Ectodermal cell (in vitro differentiated cells): ENCODE measurements around the gene LAMC3.

ENCODE experiments used
- H3K27ac ChIP-seq: 2 replicates; pipeline ENCODE4 v1.7.0; 2013; ENCODE audit warnings: mild to moderate bottlenecking, low read depth, low read length; ENCODE audit not compliant: insufficient read depth, poor library complexity, severe bottlenecking
- H3K27me3 ChIP-seq: 2 replicates; pipeline ENCODE4 v1.7.0; 2013; ENCODE audit warnings: mild to moderate bottlenecking, low read length; ENCODE audit not compliant: insufficient read depth, control insufficient read depth, poor library complexity, severe bottlenecking
- H3K36me3 ChIP-seq: one replicate; pipeline ENCODE4 v1.7.0; 2013; ENCODE audit warnings: low read length; ENCODE audit not compliant: control insufficient read depth, insufficient read depth
- H3K4me1 ChIP-seq: one replicate; pipeline ENCODE4 v1.7.0; 2013; ENCODE audit warnings: low read length; ENCODE audit not compliant: control insufficient read depth, insufficient read depth
- H3K4me3 ChIP-seq: 2 replicates; pipeline ENCODE4 v1.7.0; 2013; ENCODE audit warnings: low read depth, low read length, control low read depth; ENCODE audit not compliant: insufficient read depth
- H3K9me3 ChIP-seq: 2 replicates; pipeline ENCODE4 v1.7.0; 2013; ENCODE audit warnings: mild to moderate bottlenecking, low read length, moderate library complexity; ENCODE audit not compliant: control insufficient read depth
- WGBS, 2 experiments: methylation state at CpG; one replicate each; pipeline ENCODE4 v1.1.7; 2013; ENCODE audit warnings: missing lambda C conversion rate in 2 of 2; 5-methylcytosine and 5-hydroxymethylcytosine counted together

The LAMC3 gene

DNA sequence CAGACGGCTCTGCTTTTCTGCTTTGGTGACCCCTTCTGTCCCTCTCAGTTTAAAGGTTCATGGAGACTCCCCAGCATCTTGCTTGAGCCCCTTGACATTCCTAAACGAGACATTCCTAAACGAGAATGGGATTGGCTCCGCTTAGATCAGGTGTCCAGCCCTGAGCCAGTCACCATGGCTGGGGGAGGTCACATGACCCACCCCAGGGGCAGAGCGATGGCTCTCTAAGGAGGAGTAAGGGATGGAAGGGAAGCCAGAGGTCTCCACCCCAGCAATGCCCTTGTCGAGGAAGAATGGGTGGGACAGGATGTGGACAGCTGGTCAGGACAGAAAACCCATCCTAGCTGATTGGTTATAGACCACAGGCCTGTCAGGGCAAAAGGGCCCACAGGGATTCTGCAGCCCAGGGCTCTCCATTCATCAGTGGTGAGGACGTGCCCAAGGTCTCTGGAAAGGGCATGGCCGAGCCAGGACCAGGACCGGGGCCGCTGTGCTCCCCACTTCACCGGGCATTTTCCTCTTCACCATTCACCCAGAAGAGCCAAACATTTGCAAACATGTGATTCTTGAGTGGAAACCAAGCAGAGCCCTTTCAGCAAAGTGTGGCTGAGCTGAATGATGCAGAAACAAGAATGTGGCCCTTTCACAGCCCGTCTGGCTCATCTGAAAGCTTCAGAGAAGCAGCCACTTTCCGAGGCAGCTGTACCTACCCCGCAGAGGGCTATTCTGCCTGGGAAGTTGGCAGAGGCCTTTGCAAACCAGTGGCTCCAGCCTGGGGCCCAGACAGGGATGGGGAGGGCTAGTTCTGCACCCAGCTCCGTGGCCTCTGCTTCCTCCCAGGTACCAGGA lies 67.6 kb downstream of the LAMC3 start:
- Histone ChIP-seq H3K9me3 (no peaks in the 10 kb centered on the region), H3K27ac (no peak overlapping the region), H3K27me3 (no peaks in the 10 kb centered on the region), H3K4me1 (no peaks in the 10 kb centered on the region), H3K4me3 (no peak overlapping the region), H3K36me3 (no peaks in the 10 kb centered on the region)
- 93 to 95% methylated on average over 15 of the region's 15 CpGs for WGBS, 2 experiments

DNA sequence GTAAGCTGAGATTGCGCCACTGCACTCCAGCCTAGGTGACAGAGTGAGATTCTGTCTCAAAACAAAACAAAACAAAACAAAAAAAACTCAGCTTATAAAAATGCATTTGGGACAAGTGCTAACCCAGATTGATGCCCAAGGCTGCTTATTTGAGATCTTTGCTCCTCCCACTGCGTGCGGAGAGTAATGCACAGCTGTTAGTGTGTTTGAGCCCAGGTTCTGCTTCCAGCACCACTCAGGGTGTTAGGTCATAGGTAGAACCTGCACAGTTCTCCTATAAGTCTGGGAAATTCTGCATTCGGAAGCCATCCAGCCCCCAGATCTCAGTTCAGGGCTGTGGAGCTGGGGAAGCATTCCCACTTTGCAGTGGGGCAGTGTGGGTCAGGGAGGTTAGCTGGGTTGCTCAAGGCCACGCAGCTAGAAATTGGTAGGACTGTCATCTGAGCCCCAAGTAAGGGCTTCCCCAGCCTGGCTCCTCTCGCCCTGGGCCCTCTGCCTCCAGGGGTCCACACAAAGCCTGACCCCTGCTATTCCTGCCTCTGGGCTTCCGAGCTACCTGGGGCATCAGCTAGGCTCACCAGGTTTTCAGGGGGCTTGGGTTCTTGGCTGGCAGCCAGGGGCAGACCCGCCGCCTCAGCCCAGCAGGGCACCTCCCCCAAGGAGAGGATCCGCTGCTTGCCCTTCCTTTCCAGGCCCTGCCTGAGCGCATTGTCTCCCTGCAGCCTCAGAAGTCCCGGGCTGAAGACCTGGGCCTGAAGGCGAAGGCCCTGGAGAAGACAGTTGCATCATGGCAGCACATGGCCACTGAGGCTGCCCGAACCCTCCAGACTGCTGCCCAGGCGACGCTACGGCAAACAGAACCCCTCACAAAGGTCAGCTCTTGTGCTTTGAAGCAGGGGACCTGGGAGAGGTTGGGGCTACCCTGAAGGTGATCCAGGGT lies 69.7 kb downstream of the LAMC3 start:
- no peaks in the 10 kb centered on the region for H3K27me3 ChIP-seq
- H3K4me1 ChIP-seq: no peaks in the 10 kb centered on the region
- H3K4me3 ChIP-seq: no peak overlapping the region
- H3K9me3 ChIP-seq: no peaks in the 10 kb centered on the region
- H3K27ac ChIP-seq: no peak overlapping the region
- WGBS, 2 experiments: 88 to 89% methylated on average over 17 of the region's 17 CpGs
- H3K36me3 ChIP-seq: no peaks in the 10 kb centered on the region

DNA sequence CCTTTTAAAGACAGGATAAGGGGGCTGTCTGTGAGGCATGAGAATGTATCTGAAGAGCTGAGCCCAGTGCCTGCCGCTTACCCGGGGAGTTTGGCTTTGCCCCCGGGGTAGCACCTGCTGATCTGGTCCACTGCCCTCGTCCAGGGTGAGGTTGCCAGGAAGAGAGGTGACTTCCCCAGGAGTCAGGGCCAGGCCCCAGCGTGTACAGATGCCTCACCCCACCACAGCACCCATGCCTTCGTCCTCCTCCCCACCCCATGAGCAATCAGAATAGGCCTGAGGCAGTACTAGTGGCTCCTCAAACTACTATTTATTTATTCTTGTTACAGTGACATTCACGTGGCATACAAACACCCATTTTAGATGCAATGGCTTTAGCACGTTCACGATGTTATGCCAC lies 71.6 kb downstream of the LAMC3 start:
- no peaks in the 10 kb centered on the region for H3K27me3 ChIP-seq
- H3K4me1 ChIP-seq: no peaks in the 10 kb centered on the region
- WGBS, 2 experiments: 81 to 82% methylated on average over 9 of the region's 9 CpGs
- no peaks in the 10 kb centered on the region for H3K36me3 ChIP-seq
- H3K27ac ChIP-seq: no peak overlapping the region
- no peak overlapping the region for H3K4me3 ChIP-seq
- no peaks in the 10 kb centered on the region for H3K9me3 ChIP-seq

DNA sequence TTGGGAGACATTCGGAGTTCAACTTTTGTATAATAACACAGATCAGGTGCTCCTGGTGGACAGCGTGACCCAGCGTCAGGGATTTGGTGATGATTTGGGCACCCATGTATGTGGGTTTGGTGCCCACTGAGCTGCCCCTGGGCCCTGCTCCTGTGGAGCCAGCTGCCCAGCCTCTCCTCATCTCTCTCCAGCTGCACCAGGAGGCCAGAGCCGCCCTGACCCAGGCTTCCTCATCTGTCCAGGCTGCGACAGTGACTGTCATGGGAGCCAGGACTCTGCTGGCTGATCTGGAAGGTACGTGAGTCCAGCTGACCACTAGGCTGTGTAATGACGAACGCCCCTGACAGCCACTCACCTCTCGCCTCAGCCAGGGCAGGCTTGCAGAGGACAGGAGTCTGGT lies 72.9 kb downstream of the LAMC3 start:
- no peaks in the 10 kb centered on the region for H3K27me3 ChIP-seq
- no peak overlapping the region for H3K4me3 ChIP-seq
- no peaks in the 10 kb centered on the region for H3K4me1 ChIP-seq
- WGBS, 2 experiments: 97% methylated on average over 9 of the region's 9 CpGs
- no peaks in the 10 kb centered on the region for H3K9me3 ChIP-seq
- H3K36me3 ChIP-seq: no peaks in the 10 kb centered on the region
- H3K27ac ChIP-seq: no peak overlapping the region

DNA sequence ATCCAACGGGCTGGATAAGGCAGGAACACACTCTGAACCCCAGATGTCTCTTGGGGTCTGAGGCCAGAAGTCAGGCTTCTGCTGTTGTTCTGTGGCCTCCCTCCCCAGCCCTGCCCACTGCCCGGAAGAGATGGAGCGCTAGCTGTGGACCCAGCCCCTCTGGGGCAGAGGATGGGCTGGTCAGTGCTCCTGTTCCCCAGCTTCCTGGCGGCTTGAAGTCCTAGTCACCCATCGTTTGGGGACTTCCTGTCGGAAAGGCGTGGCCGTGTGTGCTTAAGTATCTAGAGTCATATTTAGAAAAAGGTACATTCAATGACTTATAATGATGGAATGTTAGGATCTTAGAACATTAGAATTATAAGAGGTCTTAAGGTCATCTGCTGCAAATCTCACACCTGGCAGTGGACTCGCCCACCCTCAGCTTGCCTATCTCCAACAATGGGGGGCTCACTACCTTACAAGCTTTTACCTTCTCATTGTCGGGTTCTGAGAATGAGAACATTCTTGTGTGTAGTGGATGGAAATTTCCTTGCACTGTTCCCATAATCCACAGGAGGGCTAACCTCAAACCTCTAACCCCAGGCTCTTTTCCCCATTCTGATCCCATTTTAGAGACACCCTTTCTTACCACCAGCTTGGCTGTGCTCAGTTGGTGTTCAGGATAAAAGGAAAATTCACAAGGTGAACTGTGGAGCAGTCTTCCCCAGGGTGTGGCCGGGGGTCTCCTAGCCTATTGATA lies 74.0 kb downstream of the LAMC3 start:
- Histone ChIP-seq H3K27me3 (no peaks in the 10 kb centered on the region), H3K9me3 (no peaks in the 10 kb centered on the region), H3K4me3 (no peak overlapping the region), H3K4me1 (no peaks in the 10 kb centered on the region), H3K36me3 (no peaks in the 10 kb centered on the region), H3K27ac (no peak overlapping the region)
- 79 to 80% methylated on average over 10 to 11 of the region's 11 CpGs for WGBS, 2 experiments

DNA sequence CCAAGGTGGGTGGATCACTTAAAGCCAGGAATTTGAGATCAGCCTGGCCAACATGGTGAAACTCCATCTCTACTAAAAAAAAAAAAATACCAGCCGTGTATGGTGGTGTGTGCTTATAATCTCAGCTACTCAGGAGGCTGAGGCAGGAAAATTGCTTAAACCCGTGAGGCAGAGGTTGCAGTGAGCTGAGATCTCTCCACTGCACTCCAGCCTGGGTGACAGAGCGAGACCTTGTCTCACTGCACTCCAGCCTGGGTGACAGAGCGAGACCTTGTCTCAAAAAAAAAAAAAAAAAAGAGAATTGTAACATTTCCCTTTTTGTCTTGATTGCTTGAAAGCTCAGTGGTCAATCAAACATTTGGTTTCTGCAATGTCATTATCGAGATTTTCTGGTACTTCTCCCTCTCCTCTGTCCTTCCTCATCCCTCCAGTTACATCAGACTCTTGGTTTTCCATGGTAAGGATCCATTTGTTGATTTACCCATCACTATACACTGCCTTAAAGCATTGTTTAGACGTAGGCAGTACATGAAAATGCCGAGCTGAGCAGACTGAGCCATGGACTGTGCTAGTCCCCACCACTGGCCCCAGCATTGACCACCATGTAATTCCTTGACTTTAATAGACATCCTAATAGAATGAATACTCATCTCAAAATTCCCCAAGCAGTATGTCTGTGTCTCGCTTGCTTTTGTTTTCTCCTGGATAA lies 75.8 kb downstream of the LAMC3 start:
- Histone ChIP-seq H3K4me1 (no peaks in the 10 kb centered on the region), H3K36me3 (no peaks in the 10 kb centered on the region), H3K9me3 (no peaks in the 10 kb centered on the region), H3K4me3 (no peak overlapping the region), H3K27ac (no peak overlapping the region), H3K27me3 (no peaks in the 10 kb centered on the region)
- 91 to 94% methylated on average over 8 of the region's 8 CpGs for WGBS, 2 experiments

DNA sequence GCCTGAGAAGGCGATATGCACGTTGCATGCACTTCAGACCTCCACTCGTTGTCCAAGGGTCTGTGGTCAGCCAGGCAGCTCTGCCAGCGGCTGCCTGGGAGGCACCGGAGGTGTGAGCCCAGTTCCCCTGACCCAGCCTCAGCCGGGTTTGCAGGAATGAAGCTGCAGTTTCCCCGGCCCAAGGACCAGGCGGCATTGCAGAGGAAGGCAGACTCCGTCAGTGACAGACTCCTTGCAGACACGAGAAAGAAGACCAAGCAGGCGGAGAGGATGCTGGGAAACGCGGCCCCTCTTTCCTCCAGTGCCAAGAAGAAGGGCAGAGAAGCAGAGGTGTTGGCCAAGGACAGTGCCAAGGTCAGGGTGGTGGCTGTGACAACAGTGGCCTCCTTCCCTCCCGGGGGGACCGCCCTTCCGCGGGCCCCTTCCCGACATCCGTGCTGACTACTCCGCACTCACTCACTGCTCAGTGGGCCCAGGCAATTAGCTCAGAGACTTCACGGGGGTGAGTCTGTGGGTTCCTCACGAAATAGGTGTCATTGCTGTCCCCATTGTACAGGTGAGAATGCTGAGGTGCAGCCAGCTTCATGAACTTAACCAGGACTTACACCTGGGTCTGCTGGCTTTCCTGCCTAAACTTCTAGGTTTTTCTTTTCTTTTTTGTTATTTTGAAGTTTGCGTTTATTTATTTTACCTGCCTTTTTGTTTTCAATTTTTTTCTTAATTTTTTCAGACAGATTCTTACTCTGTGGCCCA lies 76.6 kb downstream of the LAMC3 start:
- Histone ChIP-seq H3K4me1 (no peaks in the 10 kb centered on the region), H3K36me3 (no peaks in the 10 kb centered on the region), H3K4me3 (no peak overlapping the region), H3K27ac (no peak overlapping the region), H3K27me3 (no peaks in the 10 kb centered on the region), H3K9me3 (no peaks in the 10 kb centered on the region)
- 84 to 87% methylated on average over 23 of the region's 23 CpGs for WGBS, 2 experiments

DNA sequence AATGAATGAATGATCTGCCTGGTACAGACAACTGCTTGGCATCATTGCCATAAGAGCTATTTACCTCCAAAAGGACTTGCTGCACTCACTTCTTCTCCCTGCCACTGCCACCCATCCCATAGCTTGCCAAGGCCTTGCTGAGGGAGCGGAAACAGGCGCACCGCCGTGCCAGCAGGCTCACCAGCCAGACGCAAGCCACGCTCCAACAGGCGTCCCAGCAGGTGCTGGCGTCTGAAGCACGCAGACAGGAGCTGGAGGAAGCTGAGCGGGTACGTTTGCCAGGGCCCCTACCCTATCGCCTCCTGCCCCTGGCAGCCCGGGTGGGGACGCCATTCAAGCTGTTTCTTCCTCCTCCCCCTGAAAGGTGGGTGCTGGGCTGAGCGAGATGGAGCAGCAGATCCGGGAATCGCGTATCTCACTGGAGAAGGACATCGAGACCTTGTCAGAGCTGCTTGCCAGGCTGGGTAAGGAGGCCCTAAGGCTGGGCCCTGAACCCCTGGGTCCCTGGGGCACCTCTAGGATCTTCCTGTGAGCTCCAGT lies 78.5 kb downstream of the LAMC3 start:
- Histone ChIP-seq H3K27me3 (no peaks in the 10 kb centered on the region), H3K9me3 (no peaks in the 10 kb centered on the region), H3K36me3 (no peaks in the 10 kb centered on the region), H3K4me3 (no peak overlapping the region), H3K4me1 (no peaks in the 10 kb centered on the region), H3K27ac (no peak overlapping the region)
- 84% methylated on average over 19 of the region's 19 CpGs for WGBS, 2 experiments
